ENCODE data around the gene TEX53. TPM values are rescaled to one million over a fixed set of nuclear protein-coding genes. Genes with fewer than 3 reads are reported as not detected.

The TEX53 gene
- total RNA-seq, result not detected

GRCh38 chr9:114657705-114658104 is at the start of gene TEX53:
TSS of gene TEX53 (minus strand) at chr9:114657805. CDS start at chr9:114657774, 31 bp downstream.
- WGBS, 2 donors, result 93 to 94% methylated on average over 6 of the region's 6 CpGs
- intact Hi-C loops (cut with DNase I), result loop anchor here (5.0 kb wide), 1 partner anchor 360 kb away; no protein-coding TSS in a partner anchor

GRCh38 chr9:114706711-114707110 is 49.1 kb upstream of the TEX53 start:
- no peaks in the 10 kb centered on the region for H3K9me3 ChIP-seq
- no peak overlapping the region for H3K27ac ChIP-seq
- no peaks in the 10 kb centered on the region for H3K27me3 ChIP-seq
- no peaks in the 10 kb centered on the region for H3K36me3 ChIP-seq
- no peak overlapping the region for H3K4me3 ChIP-seq (replicated peaks in 1 of 3)
- intact Hi-C loops (cut with DNase I), result no loop called here
- no peak for DNase-seq
- 87 to 88% methylated on average over 2 of the region's 2 CpGs for WGBS, 2 donors
- no peaks in the 10 kb centered on the region for H3K4me1 ChIP-seq
- TF ChIP-seq CTCF (IDR thresholded peaks at IDR 0.05) (no peak), POLR2A (IDR thresholded peaks at IDR 0.05) (no peak)

More at GRCh38 chr9:114657705-114658104, at the start of gene TEX53:
- Histone ChIP-seq H3K4me3 (replicated peaks in 1 of 3) (no peak within 1 kb of the TSS), H3K36me3 (no peaks in the 10 kb centered on the region), H3K27ac (no peak within 1 kb of the TSS), H3K27me3 (no peaks in the 10 kb centered on the region), H3K4me1 (peaks cover 0 to 3% of the 10 kb centered on the region in 2 donors), H3K9me3 (no peaks in the 10 kb centered on the region)
- TF ChIP-seq CTCF (IDR thresholded peaks at IDR 0.05), result no peak
- TF ChIP-seq POLR2A (IDR thresholded peaks at IDR 0.05), result no peak
- no peak for DNase-seq

GRCh38 chr9:114701988-114702387 is 44.4 kb upstream of the TEX53 start:
- intact Hi-C loops (cut with DNase I), result no loop called here
- no peak overlapping the region for H3K4me3 ChIP-seq (replicated peaks in 1 of 3)
- no peaks in the 10 kb centered on the region for H3K9me3 ChIP-seq
- peaks cover 0 to 3% of the 10 kb centered on the region in 2 donors for H3K4me1 ChIP-seq
- H3K36me3 ChIP-seq, result no peaks in the 10 kb centered on the region
- H3K27ac ChIP-seq, result no peak overlapping the region
- DNase-seq, result no peak
- no peaks in the 10 kb centered on the region for H3K27me3 ChIP-seq
- TF ChIP-seq CTCF (IDR thresholded peaks at IDR 0.05) (no peak), POLR2A (IDR thresholded peaks at IDR 0.05) (no peak)

- no peak for DNase-seq
- Histone ChIP-seq H3K4me3 (replicated peaks in 1 of 3) (no peak overlapping the region), H3K9me3 (no peaks in the 10 kb centered on the region), H3K27me3 (no peaks in the 10 kb centered on the region), H3K36me3 (no peaks in the 10 kb centered on the region), H3K27ac (no peak overlapping the region), H3K4me1 (peaks cover 3 to 7% of the 10 kb centered on the region in 2 donors)
- intact Hi-C loops (cut with DNase I), result no loop called here
- WGBS, 2 donors, result 89 to 97% methylated on average over 4 of the region's 4 CpGs
- no peak for TF ChIP-seq CTCF (IDR thresholded peaks at IDR 0.05)
- no peak for TF ChIP-seq POLR2A (IDR thresholded peaks at IDR 0.05)
Observed at GRCh38 chr9:114697951-114698351, 40.3 kb upstream of the TEX53 start.

- H3K9me3 ChIP-seq, result no peaks in the 10 kb centered on the region
- WGBS, 2 donors, result 77 to 89% methylated on average over 7 of the region's 7 CpGs
- no peak overlapping the region for H3K27ac ChIP-seq
- TF ChIP-seq CTCF (IDR thresholded peaks at IDR 0.05) (no peak), POLR2A (IDR thresholded peaks at IDR 0.05) (no peak)
- no peak for DNase-seq
- peaks cover 3 to 9% of the 10 kb centered on the region in 2 donors for H3K4me1 ChIP-seq
- H3K27me3 ChIP-seq, result no peaks in the 10 kb centered on the region
- H3K36me3 ChIP-seq, result no peaks in the 10 kb centered on the region
- intact Hi-C loops (cut with DNase I), result no loop called here
- H3K4me3 ChIP-seq (replicated peaks in 1 of 3), result no peak overlapping the region
Observed at GRCh38 chr9:114696814-114697544, 39.4 kb upstream of the TEX53 start.
